K562 (cell line): Measurements from ENCODE around the gene FPR1. TPM values are rescaled to one million over a fixed set of nuclear protein-coding genes. Genes with fewer than 3 reads are reported as not detected.

ENCODE experiments used
- AFF4 ChIP-seq: sonication (generic); formaldehyde crosslinking; IDR thresholded peaks from 2 replicates; pipeline ENCODE4 v1.8.0; 2023; ENCODE audit warnings: mild to moderate bottlenecking, missing genetic modification reagents
- ARNT ChIP-seq, 2 experiments: fragments of 450-650 bp; IDR thresholded peaks; 2 replicates each; pipeline ENCODE4 v1.6.1; 2016; ENCODE audit warnings: mild to moderate bottlenecking in 1 of 2
- ATF7 ChIP-seq: fragments of 450-650 bp; IDR thresholded peaks from 2 replicates; pipeline ENCODE4 v1.7.1; 2014; ENCODE audit warnings: mild to moderate bottlenecking, moderate library complexity
- BHLHE40 ChIP-seq: IDR thresholded peaks from 2 replicates; pipeline ENCODE4 v1.6.1; 2011; ENCODE audit warnings: low read length, improper control_type of control experiment
- CBX2 ChIP-seq: fragments of 200-600 bp; sonication (generic); IDR thresholded peaks from one replicate; pipeline ENCODE4 v1.6.1; 2012; ENCODE audit warnings: mild to moderate bottlenecking, low read length, inconsistent platforms; ENCODE audit not compliant: insufficient read depth, poor library complexity, severe bottlenecking
- CBX3 ChIP-seq, 2 experiments: IDR thresholded peaks; 1 replicate in 1 of 2; 2 replicates in 1 of 2; pipeline ENCODE4 v1.6.1; 2012; ENCODE audit warnings: inconsistent platforms in 2 of 2, low read length in 2 of 2, borderline replicate concordance in 1 of 2, control low read depth in 1 of 2
- DMBX1 ChIP-seq: fragments of 250-450 bp; sonication (Bioruptor Pico); IDR thresholded peaks from 2 replicates; pipeline ENCODE4 v1.8.0; 2022; ENCODE audit warnings: inconsistent platforms, mild to moderate bottlenecking, moderate library complexity, borderline replicate concordance
- HNRNPK ChIP-seq: fragments of 200-400 bp; formaldehyde crosslinking; IDR thresholded peaks from one replicate; pipeline ENCODE4 v1.6.1; 2018; ENCODE audit warnings: mild to moderate bottlenecking, low read depth, low read length; ENCODE audit not compliant: poor library complexity, severe bottlenecking
- NFRKB ChIP-seq: fragments of 450-650 bp; IDR thresholded peaks from 2 replicates; pipeline ENCODE4 v1.6.1; 2016; ENCODE audit warnings: low read depth
- PCBP2 ChIP-seq: fragments of 200-400 bp; formaldehyde crosslinking; IDR thresholded peaks from 2 replicates; pipeline ENCODE4 v1.6.1; 2018; ENCODE audit warnings: low read length, low read depth, mild to moderate bottlenecking, moderate library complexity; ENCODE audit not compliant: poor library complexity, severe bottlenecking
- PURB ChIP-seq: sonication (generic); formaldehyde crosslinking; IDR thresholded peaks from 2 replicates; pipeline ENCODE4 v1.9.0; 2021; ENCODE audit warnings: low read depth, mild to moderate bottlenecking, missing genetic modification reagents
- RB1 ChIP-seq: fragments of 450-650 bp; IDR thresholded peaks from 2 replicates; pipeline ENCODE4 v1.6.1; 2017; ENCODE audit warnings: low read depth, mild to moderate bottlenecking
- RFX1 ChIP-seq: fragments of 450-650 bp; IDR thresholded peaks from 2 replicates; pipeline ENCODE4 v1.6.1; 2016; ENCODE audit warnings: mild to moderate bottlenecking, moderate library complexity
- TAF15 ChIP-seq: fragments of 200-400 bp; formaldehyde crosslinking; IDR thresholded peaks from 2 replicates; pipeline ENCODE4 v1.6.1; 2017; ENCODE audit warnings: mild to moderate bottlenecking, low read depth, low read length, moderate library complexity
- TFE3 ChIP-seq: fragments of 450-650 bp; formaldehyde crosslinking; IDR thresholded peaks from 2 replicates; pipeline ENCODE4 v1.4.0; 2020; ENCODE audit warnings: mild to moderate bottlenecking, mixed read lengths
- WHSC1 ChIP-seq: IDR thresholded peaks from one replicate; pipeline ENCODE4 v1.6.1; 2012; ENCODE audit warnings: low read length, control low read depth, inconsistent platforms
- ZNF197 ChIP-seq: fragments of 200-800 bp; sonication (Bioruptor generic); IDR thresholded peaks from 2 replicates; pipeline ENCODE4 v1.6.1; 2016; ENCODE audit warnings: low read depth, missing genetic modification characterization, missing compliant biosample characterization
- ZNF212 ChIP-seq: fragments of 450-650 bp; formaldehyde crosslinking; IDR thresholded peaks from 2 replicates; pipeline ENCODE4 v1.4.0; 2020; ENCODE audit warnings: mild to moderate bottlenecking
- ZNF253 ChIP-seq: fragments of 250-450 bp; sonication (Bioruptor Pico); conservative IDR thresholded peaks from 2 replicates; pipeline ENCODE4 v1.6.1; 2021; ENCODE audit warnings: mild to moderate bottlenecking
- ZNF655 ChIP-seq: fragments of 250-450 bp; sonication (Bioruptor Pico); IDR thresholded peaks from 2 replicates; pipeline ENCODE4 v1.5.0; 2021
- ZNF76 ChIP-seq: fragments of 250-450 bp; sonication (Bioruptor Pico); IDR thresholded peaks from 2 replicates; pipeline ENCODE4 v1.4.0; 2020; ENCODE audit warnings: mild to moderate bottlenecking, moderate library complexity, borderline replicate concordance
- ZNF764 ChIP-seq: fragments of 250-450 bp; sonication (Bioruptor Pico); IDR thresholded peaks from 2 replicates; pipeline ENCODE4 v1.4.0; 2020; ENCODE audit warnings: low read depth, mild to moderate bottlenecking, moderate library complexity
- polyA plus RNA-seq, 8 experiments: library from polyadenylated mRNA; depleted of rRNA in 4 of 8; stranded (reverse) in 5 of 8; unstranded in 3 of 8; fragments of >200 nt; fragmentation: Nextera tagmentation in 2 of 8; fragmentation: Illumina TruSeq in 1 of 8; extraction: Ambion mirVana in 2 of 8; extraction: Trizol in 1 of 8; gene quantifications; 2 replicates each; pipeline versions ENCODE4 v1.2.1 to v1.2.3, GENCODE V29; 2011 to 2014; ENCODE audit warnings: inconsistent platforms in 1 of 8, missing spikeins in 1 of 8
- total RNA-seq, 7 experiments: library from RNA; depleted of rRNA in 6 of 7; stranded (reverse); fragments of >200 nt in 6 of 7; fragmentation: Illumina TruSeq in 2 of 7; extraction: Trizol in 2 of 7; gene quantifications; 2 replicates each; pipeline versions ENCODE4 v1.2.1 to v1.2.3, GENCODE V29; 2011 to 2021; ENCODE audit warnings: low replicate concordance in 1 of 7

FPR1 gene
- total and polyA plus RNA-seq, 9 of the 15 experiments (the other 6 are each of a cell fraction or from before 2014, with no cell fraction given), result 0.06 to 0.25 (median 0.14) TPM; not detected in 4

GRCh38 chr19:51786646-51787494 is 35.2 kb upstream of the FPR1 start (continued):
- TF ChIP-seq ZNF76 (CRISPR knock-in tag), result peak; percentile 98
- peak; percentile 83 for TF ChIP-seq RFX1
- no peak for TF ChIP-seq CBX3 (IDR thresholded peaks at IDR 0.05; ENCODE audit: borderline replicate concordance in 1 of 2, low read length in 2 of 2)
- peak; percentile 98 for TF ChIP-seq ZNF197 (CRISPR knock-in tag)
- no peak for TF ChIP-seq BHLHE40
- no peak for TF ChIP-seq WHSC1
- no peak for TF ChIP-seq AFF4 (CRISPR knock-in tag)
- no peak for TF ChIP-seq ZNF764 (CRISPR knock-in tag)
- no peak for TF ChIP-seq PCBP2
- no peak for TF ChIP-seq HNRNPK
- TF ChIP-seq TFE3 (CRISPR knock-in tag), result peak; percentile 52; the same call in 1 of the 2 replicates
- no peak for TF ChIP-seq NFRKB
- no peak for TF ChIP-seq CBX2
- peak; percentile 99 for TF ChIP-seq DMBX1
- no peak for TF ChIP-seq PURB
- no peak for TF ChIP-seq ZNF253
- TF ChIP-seq TAF15, result no peak
- TF ChIP-seq ATF7, result 0 out of 2 replicates have a peak, but pooled peaks have one; percentile 36
- peak; percentile 88 for TF ChIP-seq ZNF655 (CRISPR knock-in tag)
- no peak for TF ChIP-seq ARNT (IDR thresholded peaks at IDR 0.05)
- TF ChIP-seq ZNF212 (CRISPR knock-in tag), result peak; percentile 86; the same call in 1 of the 2 replicates
- no peak for TF ChIP-seq RB1
